NCI-H1436 (cell line): Measurements from ENCODE around the gene NR2F2.

Source experiments
- DNase-seq: peaks from one replicate; lab custom pipeline; 2025; lab: John Stamatoyannopoulos, UW

The NR2F2 gene

GRCh38 chr15:96320107-96320506 lies 10.4 kb upstream of the NR2F2 start:
- DNase-seq, result no peak

- DNase-seq, result no peak
Measured at GRCh38 chr15:96320703-96321638, 9.5 kb upstream of the NR2F2 start.

GRCh38 chr15:96321639-96322535 lies 8.6 kb upstream of the NR2F2 start:
- DNase-seq, result no peak

- no peak for DNase-seq
Measured at GRCh38 chr15:96322536-96323318, 7.8 kb upstream of the NR2F2 start.

- no peak for DNase-seq
Measured at GRCh38 chr15:96323319-96324145, 7.0 kb upstream of the NR2F2 start.

- DNase-seq, result no peak
Measured at GRCh38 chr15:96324192-96324895, 6.2 kb upstream of the NR2F2 start.

GRCh38 chr15:96324940-96325540 lies 5.5 kb upstream of the NR2F2 start:
- DNase-seq, result no peak

- no peak for DNase-seq
Measured at GRCh38 chr15:96325541-96326327, 4.8 kb upstream of the NR2F2 start.

GRCh38 chr15:96326328-96327154 lies 4.0 kb upstream of the NR2F2 start:
- DNase-seq, result no peak

GRCh38 chr15:96327155-96327741 lies 3.3 kb upstream of the NR2F2 start:
- DNase-seq, result peak; percentile 34

GRCh38 chr15:96328181-96328876 lies 2.2 kb upstream of the NR2F2 start:
- DNase-seq, result no peak

- no peak for DNase-seq
Measured at GRCh38 chr15:96328877-96329195, 1.7 kb upstream of the NR2F2 start.

GRCh38 chr15:96329403-96329981 lies 1.0 kb upstream of the NR2F2 start:
- no peak for DNase-seq

GRCh38 chr15:96330064-96330449 lies 443 bp upstream of the NR2F2 start:
- no peak for DNase-seq

- DNase-seq, result no peak
Measured at GRCh38 chr15:96331144-96331944, 844 bp downstream of the NR2F2 start.

- DNase-seq, result no peak
Measured at GRCh38 chr15:96331945-96332636, 1.6 kb downstream of the NR2F2 start.
